HCT116 (cell line): ENCODE data around the gene HES5.

Source experiments
- ELF1 ChIP-seq: IDR thresholded peaks from 2 replicates; pipeline ENCODE4 v1.6.1; 2012; ENCODE audit warnings: low read depth, borderline replicate concordance
- EZH2 ChIP-seq: fragments of 200-600 bp; sonication (generic); IDR thresholded peaks from 2 replicates; pipeline ENCODE4 v1.6.1; 2017; ENCODE audit warnings: antibody characterized with exemption, mixed run types
- EZH2phosphoT487 ChIP-seq: fragments of 200-600 bp; IDR thresholded peaks from 2 replicates; pipeline ENCODE4 v1.6.1; 2018; ENCODE audit warnings: antibody characterized with exemption, borderline replicate concordance
- ZFX ChIP-seq: fragments of 450-650 bp; IDR thresholded peaks from 2 replicates; pipeline ENCODE4 v1.6.1; 2017
- TF ChIP-seq, protein P1 (sequence below), 3 experiments: fragments of 200-600 bp in 1 of 3; sonication (generic) in 1 of 3; IDR thresholded peaks in 2 of 3; conservative IDR thresholded peaks in 1 of 3; 2 replicates each; pipeline ENCODE4 v1.5.1; 2012 to 2017; ENCODE audit warnings: low read depth in 2 of 3, low read length in 2 of 3, antibody characterized with exemption in 1 of 3, borderline replicate concordance in 1 of 3, control low read depth in 1 of 3, mild to moderate bottlenecking in 1 of 3, mixed read lengths in 1 of 3, mixed run types in 1 of 3, moderate library complexity in 1 of 3; ENCODE audit not compliant: insufficient read depth in 1 of 3

DNA sequence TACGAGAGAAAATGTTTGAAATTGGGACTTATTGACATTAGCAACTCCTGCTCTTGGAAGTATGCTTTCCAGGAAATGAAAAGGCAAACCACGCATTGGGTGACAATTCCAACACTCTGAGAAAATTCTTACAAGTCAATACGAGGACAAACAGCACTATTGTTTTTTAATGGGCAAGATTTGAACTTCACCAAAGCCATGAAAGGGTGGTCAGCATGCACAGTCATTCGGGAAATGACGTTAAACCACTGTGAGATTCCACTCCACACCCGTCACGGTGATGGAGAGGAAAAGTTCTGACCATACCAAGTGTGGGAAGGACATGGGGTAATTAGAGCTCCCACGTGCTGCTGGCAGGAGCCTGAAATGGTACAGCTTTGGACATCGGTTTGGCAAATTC lies 44.3 kb upstream of the HES5 start:
- TF ChIP-seq ZFX (no peak), EZH2phosphoT487 (no peak), EZH2 (no peak), ELF1 (no peak)
- TF ChIP-seq, protein P1, sequence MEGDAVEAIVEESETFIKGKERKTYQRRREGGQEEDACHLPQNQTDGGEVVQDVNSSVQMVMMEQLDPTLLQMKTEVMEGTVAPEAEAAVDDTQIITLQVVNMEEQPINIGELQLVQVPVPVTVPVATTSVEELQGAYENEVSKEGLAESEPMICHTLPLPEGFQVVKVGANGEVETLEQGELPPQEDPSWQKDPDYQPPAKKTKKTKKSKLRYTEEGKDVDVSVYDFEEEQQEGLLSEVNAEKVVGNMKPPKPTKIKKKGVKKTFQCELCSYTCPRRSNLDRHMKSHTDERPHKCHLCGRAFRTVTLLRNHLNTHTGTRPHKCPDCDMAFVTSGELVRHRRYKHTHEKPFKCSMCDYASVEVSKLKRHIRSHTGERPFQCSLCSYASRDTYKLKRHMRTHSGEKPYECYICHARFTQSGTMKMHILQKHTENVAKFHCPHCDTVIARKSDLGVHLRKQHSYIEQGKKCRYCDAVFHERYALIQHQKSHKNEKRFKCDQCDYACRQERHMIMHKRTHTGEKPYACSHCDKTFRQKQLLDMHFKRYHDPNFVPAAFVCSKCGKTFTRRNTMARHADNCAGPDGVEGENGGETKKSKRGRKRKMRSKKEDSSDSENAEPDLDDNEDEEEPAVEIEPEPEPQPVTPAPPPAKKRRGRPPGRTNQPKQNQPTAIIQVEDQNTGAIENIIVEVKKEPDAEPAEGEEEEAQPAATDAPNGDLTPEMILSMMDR (IDR thresholded peaks at IDR 0.05 in 2 of 3, conservative IDR thresholded peaks at IDR 0.05 in 1 of 3; ENCODE audit: borderline replicate concordance in 1 of 3, insufficient read depth in 1 of 3, low read depth in 2 of 3, low read length in 2 of 3), result no peak
